ENCODE measurements around the gene FOXJ1.

- TF ChIP-seq POLR2A (IDR thresholded peaks at IDR 0.05) (no peak), CTCF (IDR thresholded peaks at IDR 0.05) (no peak)
Observed at GRCh38 chr17:76142585-76143041, 1.6 kb upstream of the FOXJ1 start.

Measured in ovary (tissue), 3 donors.